Epithelial cell of prostate (primary cell): ENCODE results near the gene GABARAPL2.
"Not testable (repeated sequence)": the region's sequence is repeated elsewhere in the genome, so short reads cannot be mapped to it uniquely, and the experiment has no call there.

ENCODE experiments used
- DNase-seq: peaks from one replicate; pipeline ENCODE4 v3.0.0-alpha.2; 2011; ENCODE audit warnings: low read depth, low spot score
- H3K27ac ChIP-seq: fragments of 450-650 bp; 2 replicates; pipeline ENCODE4 v1.5.1; 2017; ENCODE audit warnings: mild to moderate bottlenecking

GABARAPL2 gene

DNA sequence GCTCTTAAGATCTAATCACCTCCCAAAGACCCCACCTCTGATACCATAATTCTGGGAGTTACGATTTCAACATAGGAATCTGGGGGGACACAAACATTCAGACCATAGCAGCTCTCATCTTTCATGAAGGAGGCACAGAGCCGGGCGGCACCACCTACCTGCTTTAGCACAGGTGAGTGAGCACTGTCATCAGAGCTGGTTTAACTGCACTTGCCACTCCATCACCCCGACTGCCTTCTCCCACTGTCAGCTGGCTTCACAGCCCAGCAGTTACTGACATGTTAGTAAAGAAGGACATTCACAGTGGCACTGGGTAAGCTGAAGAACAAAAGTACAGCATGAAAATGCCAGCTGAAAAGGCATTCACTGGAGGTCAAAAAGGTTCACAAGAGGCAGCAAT, 22.5 kb downstream of the GABARAPL2 start:
- H3K27ac ChIP-seq: no peak overlapping the region
- no peak for DNase-seq

DNA sequence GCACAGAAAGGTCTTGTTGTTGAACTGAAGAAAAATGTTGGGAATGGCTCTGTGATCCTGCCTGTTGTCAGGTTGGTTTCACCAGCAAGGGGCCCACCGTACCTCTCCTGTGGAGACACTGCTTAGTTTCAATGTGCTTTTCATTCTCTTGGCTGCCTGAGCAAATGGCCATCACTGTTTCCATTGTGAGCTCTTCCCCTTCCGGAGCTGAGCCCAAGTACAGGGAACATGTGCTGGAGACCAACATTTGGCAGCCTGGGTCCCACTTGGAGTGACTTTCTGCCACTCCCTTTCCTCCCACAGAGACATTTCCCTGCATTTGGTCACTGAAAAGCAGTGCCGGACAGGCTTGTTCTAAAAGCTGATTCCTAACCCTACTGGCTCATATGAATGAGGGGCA, 23.1 kb downstream of the GABARAPL2 start:
- no peak overlapping the region for H3K27ac ChIP-seq
- DNase-seq: no peak

DNA sequence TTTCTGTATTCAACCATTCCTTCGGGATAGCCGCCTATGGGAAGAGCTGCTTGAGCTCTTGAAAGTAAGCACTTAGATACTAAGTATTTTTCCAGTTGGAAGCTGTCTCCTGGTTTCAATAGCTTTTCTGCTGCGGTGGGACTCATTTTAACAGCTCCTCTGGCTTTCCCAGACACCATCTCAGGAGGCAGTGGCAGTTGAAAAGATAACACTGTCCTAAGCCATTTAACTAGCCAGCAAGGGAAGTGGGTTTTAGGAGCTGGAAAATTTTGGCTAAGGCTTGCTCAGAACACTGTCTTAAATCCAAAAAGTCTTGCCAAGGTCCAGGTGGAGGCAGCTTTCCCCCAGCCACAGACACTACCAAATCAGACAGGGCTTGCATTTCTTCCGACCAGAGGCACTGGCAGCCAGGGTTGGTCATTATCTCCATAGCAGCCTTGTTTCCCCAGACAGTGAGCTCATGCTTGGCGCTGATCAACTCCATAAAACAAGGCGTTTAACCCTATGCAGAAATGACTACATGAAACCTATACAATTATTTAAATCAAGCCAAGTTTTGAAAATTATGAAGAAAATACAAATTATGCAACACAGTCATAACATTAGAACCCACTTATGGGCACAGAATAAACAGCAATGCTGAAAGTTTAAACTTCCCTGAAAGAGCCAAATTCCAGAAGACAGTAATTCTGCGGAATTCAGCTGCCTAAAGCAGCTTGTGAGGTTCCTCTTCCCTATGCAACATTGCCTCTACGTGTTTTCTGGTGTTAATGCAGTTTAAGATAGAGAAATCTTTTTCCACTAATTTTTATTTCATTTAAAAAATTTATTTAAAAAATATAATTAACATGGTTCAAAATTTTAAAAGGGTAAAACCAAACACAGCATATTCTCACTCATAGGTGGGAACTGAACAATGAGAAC, 25.0 kb downstream of the GABARAPL2 start:
- DNase-seq: no peak
- H3K27ac ChIP-seq: no peak overlapping the region

DNA sequence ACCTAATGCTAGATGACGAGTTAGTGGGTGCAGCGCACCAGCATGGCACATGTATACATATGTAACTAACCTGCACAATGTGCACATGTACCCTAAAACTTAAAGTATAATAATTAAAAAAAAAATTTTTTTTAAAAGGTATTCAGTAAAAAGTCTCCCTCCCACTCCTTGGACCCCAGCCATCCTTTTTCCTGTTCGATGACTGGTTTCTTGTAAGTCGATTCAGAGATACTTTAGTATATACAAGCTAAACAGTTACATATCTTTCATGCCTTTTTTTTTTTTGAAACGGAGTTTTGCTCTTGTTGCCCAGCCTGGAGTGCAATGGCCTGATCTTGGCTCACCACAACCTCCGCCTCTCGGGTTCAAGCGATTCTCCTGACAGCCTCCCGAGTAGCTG, 25.7 kb downstream of the GABARAPL2 start:
- H3K27ac ChIP-seq: not testable (repeated sequence)

GRCh38 chr16:75593308-75593707, 27.1 kb downstream of the GABARAPL2 start:
- H3K27ac ChIP-seq: no peak overlapping the region
- no peak for DNase-seq

More for the DNA sequence above, 25.7 kb downstream of the GABARAPL2 start:
- DNase-seq: not testable (repeated sequence)

DNA sequence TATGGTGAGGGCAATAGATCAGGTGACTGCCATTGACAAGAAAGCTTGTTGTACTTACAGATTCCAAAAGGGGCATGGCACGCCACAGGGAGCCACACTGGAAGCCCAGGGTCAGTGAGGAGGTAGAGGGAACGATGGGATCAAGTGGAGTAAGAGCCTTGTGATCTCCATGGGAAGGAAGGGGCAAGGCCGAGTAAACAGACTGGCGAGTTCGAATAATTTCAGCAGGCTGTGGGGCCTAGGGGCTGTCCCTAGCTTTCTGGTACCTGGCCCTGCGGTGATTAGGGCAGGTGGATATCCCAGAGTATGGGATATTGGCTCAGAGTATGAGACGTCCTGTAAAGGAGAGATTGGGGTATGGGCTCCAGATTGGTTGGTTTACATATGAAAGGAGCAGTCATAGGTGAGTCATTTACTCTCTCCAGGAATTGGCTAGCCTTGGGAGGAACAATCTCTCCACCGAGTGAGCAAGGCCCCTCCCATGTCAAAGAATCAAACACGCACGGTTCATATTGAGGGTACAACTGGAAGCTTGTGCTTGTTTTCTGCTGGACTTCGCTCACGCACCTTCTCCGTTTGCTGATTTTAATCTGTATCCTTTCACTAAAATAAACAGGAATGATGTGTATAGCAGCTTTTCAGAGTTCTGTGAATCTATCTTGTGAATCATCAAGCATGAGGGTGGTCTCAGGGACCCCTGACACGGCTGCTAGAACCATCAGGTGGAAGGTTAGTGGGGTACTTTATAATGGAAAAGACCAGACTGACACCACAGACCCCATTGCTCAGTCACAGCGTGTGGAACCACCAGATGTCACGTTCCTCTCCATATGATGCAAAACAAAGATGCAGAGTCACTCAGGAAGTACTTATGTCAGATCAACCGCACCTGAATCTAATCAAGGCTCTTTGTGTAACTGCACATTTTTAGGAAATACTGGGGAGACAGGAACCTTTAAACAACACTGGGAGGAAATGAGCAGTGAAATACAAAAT, 27.9 kb downstream of the GABARAPL2 start:
- DNase-seq: no peak
- H3K27ac ChIP-seq: peak overlapping the region; percentile 54

- H3K27ac ChIP-seq: no peak overlapping the region
Observed at GRCh38 chr16:75599452-75600277, 33.5 kb downstream of the GABARAPL2 start.

GRCh38 chr16:75603241-75603640, 37.1 kb downstream of the GABARAPL2 start:
- no peak for DNase-seq
- H3K27ac ChIP-seq: no peak overlapping the region

More at GRCh38 chr16:75599452-75600277, 33.5 kb downstream of the GABARAPL2 start:
- no peak for DNase-seq

GRCh38 chr16:75606507-75606906, 40.3 kb downstream of the GABARAPL2 start:
- DNase-seq: no peak
- H3K27ac ChIP-seq: no peak overlapping the region

GRCh38 chr16:75614066-75614897, 48.1 kb downstream of the GABARAPL2 start:
- no peak for DNase-seq
- no peak overlapping the region for H3K27ac ChIP-seq

DNA sequence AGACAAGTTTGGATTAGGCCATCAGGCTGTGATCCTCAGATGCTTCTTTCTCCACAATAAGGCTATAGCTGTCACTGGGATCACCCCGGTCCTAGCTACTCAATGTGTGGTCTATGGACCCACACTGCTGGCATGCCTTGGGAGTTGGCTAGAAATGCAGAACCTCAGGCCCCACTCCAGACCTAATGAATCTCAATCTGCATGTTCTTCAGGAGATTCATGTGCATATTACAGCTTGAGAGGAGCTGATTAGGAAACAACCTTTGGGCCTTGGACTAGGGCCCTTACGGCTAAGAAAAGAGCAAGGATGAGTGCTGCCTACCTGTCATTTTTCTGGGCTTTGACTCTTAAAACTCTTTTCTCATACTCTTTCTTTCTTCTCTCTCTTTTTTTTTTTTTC, 49.4 kb downstream of the GABARAPL2 start:
- DNase-seq: no peak
- no peak overlapping the region for H3K27ac ChIP-seq

DNA sequence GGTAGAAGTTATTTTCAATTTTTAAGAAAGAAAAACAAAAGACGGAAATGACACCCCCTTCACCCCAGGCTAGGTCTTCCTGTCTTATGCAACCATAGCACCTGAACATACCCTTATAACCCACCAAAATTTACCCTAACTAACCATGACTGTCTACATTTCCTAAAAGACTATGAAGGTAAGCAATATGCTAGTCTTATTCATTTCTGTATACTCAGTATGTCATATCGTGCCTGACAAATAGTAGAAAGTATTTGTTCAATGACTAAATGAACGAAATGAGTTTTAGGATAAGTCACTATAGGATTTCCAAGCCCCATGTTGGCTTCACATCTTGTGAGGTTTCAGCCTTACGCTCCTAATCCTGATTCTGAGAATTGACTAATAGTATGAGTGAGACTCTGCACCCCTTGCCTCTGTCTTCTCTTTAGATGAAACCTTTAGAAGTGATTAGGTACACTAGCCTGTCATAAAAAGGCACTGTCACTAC, 50.4 kb downstream of the GABARAPL2 start:
- no peak overlapping the region for H3K27ac ChIP-seq
- no peak for DNase-seq

DNA sequence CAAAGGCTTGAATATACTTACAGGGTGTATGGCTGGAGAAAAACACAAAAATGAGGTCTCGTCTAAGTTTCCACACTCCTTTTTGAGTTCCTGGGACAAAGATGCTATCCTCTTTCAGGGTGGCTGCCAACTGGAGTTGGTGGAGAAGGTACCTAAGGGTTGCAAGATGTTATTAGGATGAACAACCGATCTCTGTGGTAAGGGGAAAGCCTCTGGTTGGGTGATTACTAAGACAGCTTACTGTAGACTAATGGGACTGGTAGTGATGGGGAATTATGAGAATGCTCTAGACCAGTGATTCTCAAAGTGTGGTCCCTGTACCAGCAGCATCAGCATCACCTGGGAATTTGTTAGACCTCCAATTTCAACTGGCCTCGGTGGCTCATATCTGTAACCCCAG, 50.9 kb downstream of the GABARAPL2 start:
- no peak for DNase-seq

GRCh38 chr16:75618780-75619179, 52.6 kb downstream of the GABARAPL2 start:
- H3K27ac ChIP-seq: no peak overlapping the region
- no peak for DNase-seq

More for the DNA sequence above, 50.9 kb downstream of the GABARAPL2 start:
- no peak overlapping the region for H3K27ac ChIP-seq

- no peak overlapping the region for H3K27ac ChIP-seq
- DNase-seq: no peak
Observed at GRCh38 chr16:75620326-75621169, 54.4 kb downstream of the GABARAPL2 start.

DNA sequence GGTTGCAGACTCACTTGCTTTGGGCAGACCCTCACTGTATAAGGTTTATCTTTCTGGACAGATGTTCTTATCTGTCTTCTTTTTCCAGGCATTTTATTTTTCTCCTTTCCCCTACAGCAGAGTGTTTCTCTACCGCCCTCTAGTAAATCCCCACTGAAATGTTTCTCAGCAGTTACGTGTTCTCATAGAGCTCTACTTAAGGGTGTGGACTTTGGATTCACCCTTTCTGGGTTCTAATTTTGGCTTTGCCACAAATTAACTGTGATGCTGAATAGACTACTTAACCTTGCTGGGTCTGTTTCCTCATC, 54.9 kb downstream of the GABARAPL2 start:
- no peak overlapping the region for H3K27ac ChIP-seq
- DNase-seq: no peak

DNA sequence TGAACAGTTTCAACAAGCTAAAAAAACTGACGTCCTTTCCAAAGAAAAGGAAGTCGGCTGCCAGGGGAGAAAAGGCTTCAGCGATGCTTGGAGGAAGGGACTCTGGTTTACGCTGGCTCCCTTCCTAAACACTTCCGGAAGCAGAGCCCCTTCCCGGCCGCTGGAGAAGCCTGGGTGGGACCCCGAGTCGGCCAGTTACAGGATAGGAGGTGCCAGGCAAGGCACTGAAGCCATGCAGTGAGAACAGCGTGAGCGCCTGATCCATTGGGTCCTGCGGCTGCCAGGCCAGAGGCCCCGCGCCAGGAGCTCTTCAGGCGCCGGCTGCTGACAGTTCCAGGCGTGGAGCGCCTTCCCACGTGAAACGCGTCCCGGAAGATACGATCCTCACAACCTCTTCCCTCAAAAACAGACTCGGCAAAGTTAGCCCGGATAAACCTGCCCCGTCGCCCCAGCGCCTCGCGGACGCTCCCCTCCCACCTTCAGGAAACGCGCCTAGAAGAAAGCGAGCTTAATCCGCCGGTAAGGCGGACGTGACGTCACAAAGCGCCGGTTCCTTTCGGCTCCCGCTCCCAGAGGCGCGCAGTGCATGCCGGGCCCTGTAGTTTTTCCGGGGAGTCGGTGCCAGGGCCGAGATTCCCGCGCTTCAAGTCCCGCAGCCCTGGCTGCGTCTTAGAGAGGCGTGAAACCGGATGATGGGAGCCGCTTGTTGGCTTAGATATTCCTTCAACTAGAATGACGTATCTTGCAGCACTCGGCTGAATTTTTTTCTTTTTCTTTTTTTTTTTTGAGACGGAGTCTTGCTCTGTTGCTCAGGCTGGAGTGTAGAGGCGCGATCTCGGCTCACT, 56.8 kb downstream of the GABARAPL2 start, which contains the start of gene ADAT1:
ADAT1 (minus strand) TSS at position 521 of the 845 bp plus-strand sequence. CDS start 2,482 bp downstream, outside the sequence.
- H3K27ac ChIP-seq: peak within 1 kb of the TSS; percentile 83
- DNase-seq: peak; percentile 92
